Measurements from ENCODE around the gene ENTPD3. TPM values are rescaled to one million over a fixed set of nuclear protein-coding genes. Genes with fewer than 3 reads are reported as not detected.
A peak's percentile ranks its signal among the peaks of the same experiment; 100 is the strongest.

Gene ENTPD3
- total and polyA plus RNA-seq, 2 of the 13 experiments (the other 11 are each of a cell fraction or from before 2014, with no cell fraction given): 0.07 TPM; not detected in 1

DNA sequence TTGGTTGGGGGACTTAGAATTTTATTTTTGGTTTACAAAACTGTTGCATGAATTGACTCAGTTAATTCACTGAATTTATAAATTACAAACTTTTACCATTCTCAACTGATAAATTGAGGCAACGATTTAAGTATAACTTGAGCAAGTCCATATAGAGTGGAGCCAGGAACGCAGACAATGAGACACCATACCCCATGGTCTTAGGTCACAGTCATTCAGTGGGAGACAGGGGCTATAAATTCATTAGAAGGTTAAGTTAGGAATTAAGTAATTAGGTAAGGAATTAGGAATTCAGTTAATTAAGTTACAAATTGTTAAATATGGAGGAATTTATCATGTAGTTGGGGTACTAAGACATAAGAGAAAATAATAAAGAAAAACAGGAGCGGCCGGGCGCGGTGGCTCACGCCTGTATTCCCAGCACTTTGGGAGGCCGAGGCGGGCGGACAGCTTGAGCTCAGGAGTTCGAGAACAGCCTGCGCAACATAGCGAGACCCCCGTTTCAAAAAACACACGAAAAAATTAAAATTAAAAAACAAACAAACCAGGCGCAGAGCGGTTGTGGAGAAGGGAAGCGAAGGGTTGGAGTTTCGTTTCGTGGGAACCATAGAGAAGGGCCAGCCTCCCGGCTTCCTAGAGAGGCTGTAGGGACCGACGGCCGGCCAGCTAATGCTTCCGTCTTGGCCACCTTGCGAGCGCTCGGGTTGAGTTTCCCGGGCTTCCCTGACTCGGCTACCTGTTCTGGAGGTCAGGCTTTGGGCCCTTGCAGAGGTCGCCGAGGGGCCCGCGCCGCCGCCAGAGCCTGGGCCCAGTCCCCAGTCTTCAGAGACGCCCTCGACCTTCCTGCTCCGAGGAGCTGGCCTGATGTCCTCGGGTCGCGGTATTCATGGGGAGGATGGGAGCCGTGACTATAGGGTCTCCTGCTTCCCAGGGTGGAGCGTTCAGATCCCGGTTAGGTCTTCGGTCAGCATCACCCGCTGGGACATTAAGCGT, 89.8 kb downstream of the ENTPD3 start, which contains the start of gene ZNF619 (continued):
- TF ChIP-seq RBM39 (IDR thresholded peaks at IDR 0.05; ENCODE audit: low read depth, low read length, poor library complexity, severe bottlenecking) (peak; percentile 89), SNRNP70 (IDR thresholded peaks at IDR 0.05; ENCODE audit: low read depth, low read length) (no peak), ZNF232 (CRISPR knock-in tag; IDR thresholded peaks at IDR 0.05; ENCODE audit: borderline replicate concordance) (peak; percentile 52; the same call in 1 of the 2 replicates), ZKSCAN8 (CRISPR knock-in tag; IDR thresholded peaks at IDR 0.05; ENCODE audit: borderline replicate concordance) (no peak), ZMYM3 (CRISPR knock-in tag; IDR thresholded peaks at IDR 0.05) (no peak), HCFC1 (IDR thresholded peaks at IDR 0.05; ENCODE audit: low read depth, low read length) (peak; percentile 20; the same call in 1 of the 2 replicates), ETV6 (CRISPR knock-in tag; conservative IDR thresholded peaks at IDR 0.05) (no peak), POLR2G (IDR thresholded peaks at IDR 0.05; ENCODE audit: low read depth, low read length) (peak; percentile 82), KAT8 (CRISPR knock-in tag; IDR thresholded peaks at IDR 0.05) (peak; percentile 83), ZNF317 (CRISPR knock-in tag; IDR thresholded peaks at IDR 0.05) (no peak)
- TF ChIP-seq, protein P1, sequence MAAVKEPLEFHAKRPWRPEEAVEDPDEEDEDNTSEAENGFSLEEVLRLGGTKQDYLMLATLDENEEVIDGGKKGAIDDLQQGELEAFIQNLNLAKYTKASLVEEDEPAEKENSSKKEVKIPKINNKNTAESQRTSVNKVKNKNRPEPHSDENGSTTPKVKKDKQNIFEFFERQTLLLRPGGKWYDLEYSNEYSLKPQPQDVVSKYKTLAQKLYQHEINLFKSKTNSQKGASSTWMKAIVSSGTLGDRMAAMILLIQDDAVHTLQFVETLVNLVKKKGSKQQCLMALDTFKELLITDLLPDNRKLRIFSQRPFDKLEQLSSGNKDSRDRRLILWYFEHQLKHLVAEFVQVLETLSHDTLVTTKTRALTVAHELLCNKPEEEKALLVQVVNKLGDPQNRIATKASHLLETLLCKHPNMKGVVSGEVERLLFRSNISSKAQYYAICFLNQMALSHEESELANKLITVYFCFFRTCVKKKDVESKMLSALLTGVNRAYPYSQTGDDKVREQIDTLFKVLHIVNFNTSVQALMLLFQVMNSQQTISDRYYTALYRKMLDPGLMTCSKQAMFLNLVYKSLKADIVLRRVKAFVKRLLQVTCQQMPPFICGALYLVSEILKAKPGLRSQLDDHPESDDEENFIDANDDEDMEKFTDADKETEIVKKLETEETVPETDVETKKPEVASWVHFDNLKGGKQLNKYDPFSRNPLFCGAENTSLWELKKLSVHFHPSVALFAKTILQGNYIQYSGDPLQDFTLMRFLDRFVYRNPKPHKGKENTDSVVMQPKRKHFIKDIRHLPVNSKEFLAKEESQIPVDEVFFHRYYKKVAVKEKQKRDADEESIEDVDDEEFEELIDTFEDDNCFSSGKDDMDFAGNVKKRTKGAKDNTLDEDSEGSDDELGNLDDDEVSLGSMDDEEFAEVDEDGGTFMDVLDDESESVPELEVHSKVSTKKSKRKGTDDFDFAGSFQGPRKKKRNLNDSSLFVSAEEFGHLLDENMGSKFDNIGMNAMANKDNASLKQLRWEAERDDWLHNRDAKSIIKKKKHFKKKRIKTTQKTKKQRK (IDR thresholded peaks at IDR 0.05; ENCODE audit: low read length): no peak
- TF ChIP-seq, protein P2, sequence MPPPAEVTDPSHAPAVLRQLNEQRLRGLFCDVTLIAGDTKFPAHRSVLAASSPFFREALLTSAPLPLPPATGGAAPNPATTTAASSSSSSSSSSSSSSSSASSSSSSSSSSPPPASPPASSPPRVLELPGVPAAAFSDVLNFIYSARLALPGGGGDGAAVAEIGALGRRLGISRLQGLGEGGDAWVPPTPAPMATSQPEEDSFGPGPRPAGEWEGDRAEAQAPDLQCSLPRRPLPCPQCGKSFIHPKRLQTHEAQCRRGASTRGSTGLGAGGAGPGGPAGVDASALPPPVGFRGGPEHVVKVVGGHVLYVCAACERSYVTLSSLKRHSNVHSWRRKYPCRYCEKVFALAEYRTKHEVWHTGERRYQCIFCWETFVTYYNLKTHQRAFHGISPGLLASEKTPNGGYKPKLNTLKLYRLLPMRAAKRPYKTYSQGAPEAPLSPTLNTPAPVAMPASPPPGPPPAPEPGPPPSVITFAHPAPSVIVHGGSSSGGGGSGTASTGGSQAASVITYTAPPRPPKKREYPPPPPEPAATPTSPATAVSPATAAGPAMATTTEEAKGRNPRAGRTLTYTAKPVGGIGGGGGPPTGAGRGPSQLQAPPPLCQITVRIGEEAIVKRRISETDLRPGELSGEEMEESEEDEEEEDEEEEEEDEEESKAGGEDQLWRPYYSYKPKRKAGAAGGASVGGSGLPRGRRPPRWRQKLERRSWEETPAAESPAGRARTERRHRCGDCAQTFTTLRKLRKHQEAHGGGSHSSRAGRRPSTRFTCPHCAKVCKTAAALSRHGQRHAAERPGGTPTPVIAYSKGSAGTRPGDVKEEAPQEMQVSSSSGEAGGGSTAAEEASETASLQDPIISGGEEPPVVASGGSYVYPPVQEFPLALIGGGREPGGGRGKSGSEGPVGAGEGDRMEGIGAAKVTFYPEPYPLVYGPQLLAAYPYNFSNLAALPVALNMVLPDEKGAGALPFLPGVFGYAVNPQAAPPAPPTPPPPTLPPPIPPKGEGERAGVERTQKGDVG (CRISPR knock-in tag; IDR thresholded peaks at IDR 0.05; ENCODE audit: borderline replicate concordance): no peak
- TF ChIP-seq, protein P3, sequence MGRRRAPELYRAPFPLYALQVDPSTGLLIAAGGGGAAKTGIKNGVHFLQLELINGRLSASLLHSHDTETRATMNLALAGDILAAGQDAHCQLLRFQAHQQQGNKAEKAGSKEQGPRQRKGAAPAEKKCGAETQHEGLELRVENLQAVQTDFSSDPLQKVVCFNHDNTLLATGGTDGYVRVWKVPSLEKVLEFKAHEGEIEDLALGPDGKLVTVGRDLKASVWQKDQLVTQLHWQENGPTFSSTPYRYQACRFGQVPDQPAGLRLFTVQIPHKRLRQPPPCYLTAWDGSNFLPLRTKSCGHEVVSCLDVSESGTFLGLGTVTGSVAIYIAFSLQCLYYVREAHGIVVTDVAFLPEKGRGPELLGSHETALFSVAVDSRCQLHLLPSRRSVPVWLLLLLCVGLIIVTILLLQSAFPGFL (CRISPR knock-in tag; IDR thresholded peaks at IDR 0.05): no peak
- TF ChIP-seq, protein P4, sequence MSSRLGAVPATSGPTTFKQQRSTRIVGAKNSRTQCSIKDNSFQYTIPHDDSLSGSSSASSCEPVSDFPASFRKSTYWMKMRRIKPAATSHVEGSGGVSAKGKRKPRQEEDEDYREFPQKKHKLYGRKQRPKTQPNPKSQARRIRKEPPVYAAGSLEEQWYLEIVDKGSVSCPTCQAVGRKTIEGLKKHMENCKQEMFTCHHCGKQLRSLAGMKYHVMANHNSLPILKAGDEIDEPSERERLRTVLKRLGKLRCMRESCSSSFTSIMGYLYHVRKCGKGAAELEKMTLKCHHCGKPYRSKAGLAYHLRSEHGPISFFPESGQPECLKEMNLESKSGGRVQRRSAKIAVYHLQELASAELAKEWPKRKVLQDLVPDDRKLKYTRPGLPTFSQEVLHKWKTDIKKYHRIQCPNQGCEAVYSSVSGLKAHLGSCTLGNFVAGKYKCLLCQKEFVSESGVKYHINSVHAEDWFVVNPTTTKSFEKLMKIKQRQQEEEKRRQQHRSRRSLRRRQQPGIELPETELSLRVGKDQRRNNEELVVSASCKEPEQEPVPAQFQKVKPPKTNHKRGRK (CRISPR knock-in tag; IDR thresholded peaks at IDR 0.05): no peak
- TF ChIP-seq, protein P5, sequence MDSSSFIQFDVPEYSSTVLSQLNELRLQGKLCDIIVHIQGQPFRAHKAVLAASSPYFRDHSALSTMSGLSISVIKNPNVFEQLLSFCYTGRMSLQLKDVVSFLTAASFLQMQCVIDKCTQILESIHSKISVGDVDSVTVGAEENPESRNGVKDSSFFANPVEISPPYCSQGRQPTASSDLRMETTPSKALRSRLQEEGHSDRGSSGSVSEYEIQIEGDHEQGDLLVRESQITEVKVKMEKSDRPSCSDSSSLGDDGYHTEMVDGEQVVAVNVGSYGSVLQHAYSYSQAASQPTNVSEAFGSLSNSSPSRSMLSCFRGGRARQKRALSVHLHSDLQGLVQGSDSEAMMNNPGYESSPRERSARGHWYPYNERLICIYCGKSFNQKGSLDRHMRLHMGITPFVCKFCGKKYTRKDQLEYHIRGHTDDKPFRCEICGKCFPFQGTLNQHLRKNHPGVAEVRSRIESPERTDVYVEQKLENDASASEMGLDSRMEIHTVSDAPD (CRISPR knock-in tag; IDR thresholded peaks at IDR 0.05): no peak
- TF ChIP-seq, protein P6, sequence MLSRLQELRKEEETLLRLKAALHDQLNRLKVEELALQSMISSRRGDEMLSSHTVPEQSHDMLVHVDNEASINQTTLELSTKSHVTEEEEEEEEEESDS (CRISPR knock-in tag; IDR thresholded peaks at IDR 0.05; ENCODE audit: borderline replicate concordance): no peak
